ENCODE results near the gene STAB1.

DNA sequence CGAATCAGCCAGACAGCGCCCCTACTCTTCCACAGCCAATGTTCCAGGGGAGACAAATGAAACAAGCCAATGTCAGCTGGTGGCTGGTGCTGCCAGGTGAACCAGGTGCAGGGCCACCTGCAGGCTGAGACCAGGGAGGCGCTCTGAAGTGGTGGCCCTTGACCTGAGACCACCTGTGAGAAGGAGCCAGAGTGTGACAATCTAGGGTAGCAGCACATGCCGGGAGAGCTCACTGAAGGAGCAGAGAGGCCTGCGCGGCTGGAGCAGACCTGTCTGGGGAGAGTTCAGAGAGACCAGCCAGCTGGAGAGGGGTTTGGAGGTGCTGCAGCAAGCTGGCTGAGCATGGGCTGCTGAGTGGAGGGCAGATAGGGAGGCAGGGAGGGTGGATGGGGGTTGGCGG, 693 bp upstream of the STAB1 start:
- TF ChIP-seq, protein P1, sequence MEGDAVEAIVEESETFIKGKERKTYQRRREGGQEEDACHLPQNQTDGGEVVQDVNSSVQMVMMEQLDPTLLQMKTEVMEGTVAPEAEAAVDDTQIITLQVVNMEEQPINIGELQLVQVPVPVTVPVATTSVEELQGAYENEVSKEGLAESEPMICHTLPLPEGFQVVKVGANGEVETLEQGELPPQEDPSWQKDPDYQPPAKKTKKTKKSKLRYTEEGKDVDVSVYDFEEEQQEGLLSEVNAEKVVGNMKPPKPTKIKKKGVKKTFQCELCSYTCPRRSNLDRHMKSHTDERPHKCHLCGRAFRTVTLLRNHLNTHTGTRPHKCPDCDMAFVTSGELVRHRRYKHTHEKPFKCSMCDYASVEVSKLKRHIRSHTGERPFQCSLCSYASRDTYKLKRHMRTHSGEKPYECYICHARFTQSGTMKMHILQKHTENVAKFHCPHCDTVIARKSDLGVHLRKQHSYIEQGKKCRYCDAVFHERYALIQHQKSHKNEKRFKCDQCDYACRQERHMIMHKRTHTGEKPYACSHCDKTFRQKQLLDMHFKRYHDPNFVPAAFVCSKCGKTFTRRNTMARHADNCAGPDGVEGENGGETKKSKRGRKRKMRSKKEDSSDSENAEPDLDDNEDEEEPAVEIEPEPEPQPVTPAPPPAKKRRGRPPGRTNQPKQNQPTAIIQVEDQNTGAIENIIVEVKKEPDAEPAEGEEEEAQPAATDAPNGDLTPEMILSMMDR (IDR thresholded peaks at IDR 0.05) = no peak
- TF ChIP-seq EZH2 (IDR thresholded peaks at IDR 0.05) = no peak

Measured in neural progenitor cell (in vitro differentiated cells).